H54 (cell line): ENCODE results near the gene TRIM14.

Experiments
- DNase-seq: peaks from one replicate; pipeline ENCODE4 v3.0.0; 2011; ENCODE audit warnings: low spot score, mixed read lengths; ENCODE audit not compliant: insufficient read length
- FAIRE-seq: peaks from 3 replicates; lab custom pipeline; 2011; peaks lifted over from hg19 to GRCh38; lab: Jason Lieb, UNC
- POLR2A ChIP-seq: IDR thresholded peaks from 2 replicates; pipeline ENCODE4 v1.6.1; 2011; ENCODE audit warnings: low read depth, mild to moderate bottlenecking, low read length

Gene TRIM14

GRCh38 chr9:98118640-98119601 is at the start of gene TRIM14:
Gene TRIM14 (minus strand): TSS chr9:98119222. CDS start chr9:98119188, 34 bp downstream.
- no peak for FAIRE-seq
- peak; percentile 67; the same call in 1 of the 2 replicates for TF ChIP-seq POLR2A
- peak; percentile 98 for DNase-seq

- DNase-seq: no peak
- no peak for TF ChIP-seq POLR2A
- no peak for FAIRE-seq
Measured at GRCh38 chr9:98168153-98168780, 49.2 kb upstream of the TRIM14 start.

GRCh38 chr9:98164912-98165311 is 45.9 kb upstream of the TRIM14 start:
- no peak for TF ChIP-seq POLR2A
- FAIRE-seq (no peak), DNase-seq (no peak)

- DNase-seq (no peak), FAIRE-seq (no peak)
- no peak for TF ChIP-seq POLR2A
Measured at GRCh38 chr9:98162613-98163012, 43.6 kb upstream of the TRIM14 start.

- FAIRE-seq (no peak), DNase-seq (no peak)
- no peak for TF ChIP-seq POLR2A
Measured at GRCh38 chr9:98161851-98162250, 42.8 kb upstream of the TRIM14 start.

- no peak for FAIRE-seq
- no peak for DNase-seq
- no peak for TF ChIP-seq POLR2A
Measured at GRCh38 chr9:98159790-98160189, 40.8 kb upstream of the TRIM14 start.

- no peak for TF ChIP-seq POLR2A
- no peak for DNase-seq
- no peak for FAIRE-seq
Measured at GRCh38 chr9:98159301-98159700, 40.3 kb upstream of the TRIM14 start.

- no peak for TF ChIP-seq POLR2A
- DNase-seq: no peak
- no peak for FAIRE-seq
Measured at GRCh38 chr9:98158071-98158831, 39.2 kb upstream of the TRIM14 start.

GRCh38 chr9:98157372-98157771 is 38.4 kb upstream of the TRIM14 start:
- FAIRE-seq (no peak), DNase-seq (no peak)
- no peak for TF ChIP-seq POLR2A

- DNase-seq: no peak
- TF ChIP-seq POLR2A: no peak
- FAIRE-seq: no peak
Measured at GRCh38 chr9:98154678-98155077, 35.7 kb upstream of the TRIM14 start.

- peak; percentile 52 for FAIRE-seq
Measured at GRCh38 chr9:98152526-98152925, 33.5 kb upstream of the TRIM14 start.

GRCh38 chr9:98150721-98151120 is 31.7 kb upstream of the TRIM14 start:
- TF ChIP-seq POLR2A: no peak
- FAIRE-seq: no peak
- DNase-seq: no peak

More at GRCh38 chr9:98152526-98152925, 33.5 kb upstream of the TRIM14 start:
- DNase-seq: no peak
- TF ChIP-seq POLR2A: no peak

- no peak for TF ChIP-seq POLR2A
- FAIRE-seq (no peak), DNase-seq (no peak)
Measured at GRCh38 chr9:98150164-98150563, 31.1 kb upstream of the TRIM14 start.

- DNase-seq: no peak
- no peak for TF ChIP-seq POLR2A
- no peak for FAIRE-seq
Measured at GRCh38 chr9:98149422-98149821, 30.4 kb upstream of the TRIM14 start.
